HG03095 (cell line): ENCODE measurements around the gene TRIM54.

Experiments
- ATAC-seq: cut with Tn5 transposase; IDR thresholded peaks from one replicate; pipeline ENCODE4 v1.9.1; 2021; ENCODE audit warnings: moderate library complexity; ENCODE audit not compliant: unreplicated experiment

The TRIM54 gene

DNA sequence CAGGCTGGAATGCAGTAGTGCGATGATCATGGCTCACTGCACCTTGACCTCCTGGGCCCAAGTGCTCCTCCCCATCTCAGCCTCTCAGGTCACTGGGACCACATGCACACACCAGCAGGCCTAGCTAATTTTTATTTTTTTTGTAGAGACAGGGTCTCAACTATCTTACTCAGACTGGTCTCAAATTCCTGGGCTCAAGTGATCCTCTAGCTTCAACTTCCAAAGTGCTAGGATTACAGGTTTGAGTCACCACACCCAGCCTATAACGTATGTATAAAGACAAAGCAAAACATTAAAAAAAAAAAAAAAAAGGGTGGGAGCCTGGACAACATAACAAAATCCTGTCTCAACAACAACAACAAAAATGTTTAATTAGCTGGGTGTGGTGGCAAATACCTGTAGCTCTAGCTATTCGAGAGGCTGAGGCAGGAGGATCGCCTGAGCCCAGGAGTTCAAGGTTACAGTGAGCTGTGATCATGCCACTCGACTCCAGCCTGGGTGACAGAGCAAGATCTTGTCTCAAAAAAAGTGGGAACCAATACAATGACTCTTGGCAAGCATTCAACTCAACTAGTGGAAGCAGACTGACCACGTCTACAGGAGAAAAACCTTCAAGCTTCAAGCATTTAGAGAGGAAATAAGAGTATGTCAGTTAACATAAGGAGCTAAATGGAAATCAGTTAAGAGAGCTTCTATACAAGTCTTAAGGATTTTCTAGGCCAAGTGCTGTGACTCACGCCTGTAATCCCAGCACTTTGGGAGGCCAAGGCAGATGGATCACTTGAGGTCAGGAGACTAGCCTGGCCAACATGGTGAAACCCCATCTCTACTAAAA is 71.8 kb downstream of the TRIM54 start:
- no peak for ATAC-seq

DNA sequence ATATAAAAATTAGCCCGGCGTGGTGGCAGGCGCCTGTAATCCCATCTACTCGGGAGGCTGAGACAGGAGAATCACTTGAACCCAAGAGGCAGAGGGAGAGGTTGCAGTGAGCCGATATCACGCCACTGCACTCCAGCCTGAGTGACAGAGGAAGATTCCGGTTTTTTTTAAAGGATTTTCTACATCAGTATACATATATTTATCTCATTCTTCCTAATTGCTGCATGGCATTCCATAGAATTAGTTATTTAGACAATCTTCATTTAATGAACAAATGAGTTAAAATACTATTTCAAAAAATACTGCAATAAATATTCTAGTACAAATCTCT is 72.3 kb downstream of the TRIM54 start:
- no peak for ATAC-seq

DNA sequence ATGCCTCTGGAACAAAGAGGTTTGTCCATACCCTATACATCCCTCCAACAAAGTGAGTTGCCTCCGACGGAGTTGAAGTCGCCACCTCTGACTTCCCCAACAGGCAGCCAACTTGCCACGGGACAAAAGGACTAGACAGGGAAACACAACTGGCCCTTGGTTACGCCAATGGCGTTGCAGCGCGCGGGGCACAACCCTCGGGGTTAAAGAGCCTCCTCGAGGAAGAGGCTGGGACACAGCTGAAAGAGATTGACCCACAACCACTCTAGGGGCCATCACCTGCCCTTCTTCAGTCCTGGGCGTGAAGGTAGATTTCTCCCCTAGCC is 73.8 kb downstream of the TRIM54 start:
- ATAC-seq: peak; percentile 31

DNA sequence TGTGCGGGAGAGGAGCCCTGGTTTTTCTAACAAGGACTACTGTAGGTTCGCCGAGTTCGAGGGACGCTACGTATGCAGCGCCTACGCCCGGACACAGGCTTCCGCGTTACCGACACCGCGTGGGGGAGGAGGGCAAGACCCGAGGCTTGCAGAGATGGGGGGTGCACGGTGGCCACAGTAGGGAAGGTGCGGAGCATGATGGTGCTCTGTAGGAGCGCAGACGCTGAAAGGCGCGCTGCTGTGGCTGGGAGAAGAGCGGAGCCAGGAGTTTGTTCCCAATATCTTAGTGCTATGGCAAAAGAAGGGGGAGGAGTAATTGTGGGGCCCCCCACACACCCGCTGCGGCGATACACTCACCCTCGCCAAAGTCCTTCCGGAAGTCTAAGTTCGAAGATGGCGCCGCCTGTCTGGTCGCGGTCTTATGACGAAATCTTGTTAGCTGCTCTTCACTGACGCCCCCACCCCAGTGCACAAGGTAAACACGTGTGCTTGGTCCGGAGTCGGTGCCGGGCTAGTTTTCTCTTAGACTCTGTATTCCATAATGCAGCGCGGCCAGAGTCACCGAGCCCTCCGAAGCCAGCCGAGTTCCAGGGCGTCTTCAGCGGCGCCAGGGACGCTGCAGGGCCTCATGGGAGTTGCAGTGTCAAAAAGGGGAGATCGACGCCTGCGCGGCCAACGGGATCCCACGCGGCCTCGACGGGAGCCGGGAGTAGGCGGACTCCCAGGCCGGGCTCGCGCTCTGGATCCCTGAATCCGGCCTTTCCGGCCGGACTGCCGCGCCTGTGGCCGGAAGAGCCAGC is 74.4 kb downstream of the TRIM54 start, which contains the start of gene GTF3C2:
GTF3C2 (minus strand) TSS at position 383 of the 800 bp plus-strand sequence. CDS start 13,210 bp downstream, outside the sequence.
- peak; percentile 79 for ATAC-seq
